H1 (cell line): ENCODE data around the gene ERAS. TPM values are rescaled to one million over a fixed set of nuclear protein-coding genes. Genes with fewer than 3 reads are reported as not detected.

Source experiments
- ASH2L ChIP-seq: fragments of 200-600, 300-600 bp; sonication (generic); IDR thresholded peaks from one replicate; pipeline ENCODE4 v1.7.1; 2017; ENCODE audit warnings: low read length
- BCL11A ChIP-seq, 2 experiments: IDR thresholded peaks; one replicate each; pipeline ENCODE4 v1.6.1; 2011; ENCODE audit warnings: low read depth in 2 of 2, low read length in 2 of 2, mild to moderate bottlenecking in 2 of 2
- BRCA1 ChIP-seq: IDR thresholded peaks from 2 replicates; pipeline ENCODE4 v1.6.1; 2012; ENCODE audit warnings: low read depth, low read length, improper control_type of control experiment
- CBX5 ChIP-seq: fragments of 300-800, 300-1000 bp; sonication (generic); IDR thresholded peaks from 2 replicates; pipeline ENCODE4 v1.7.1; 2016; ENCODE audit warnings: antibody characterized with exemption, low read length, low read depth
- CHD1 ChIP-seq: IDR thresholded peaks from 2 replicates; pipeline ENCODE4 v1.6.1; 2012; ENCODE audit warnings: low read depth, low read length, improper control_type of control experiment
- CTBP2 ChIP-seq: IDR thresholded peaks from 2 replicates; pipeline ENCODE4 v1.7.0; 2011; ENCODE audit warnings: borderline replicate concordance, mild to moderate bottlenecking, moderate library complexity, mixed read lengths, low read length; ENCODE audit not compliant: insufficient read depth, insufficient read length
- EP300 ChIP-seq, 2 experiments: IDR thresholded peaks; 1 replicate in 1 of 2; 2 replicates in 1 of 2; pipeline ENCODE4 v1.6.1; 2011 to 2012; ENCODE audit warnings: low read depth in 2 of 2, low read length in 2 of 2, mild to moderate bottlenecking in 2 of 2, borderline replicate concordance in 1 of 2, inconsistent platforms in 1 of 2, moderate library complexity in 1 of 2
- EZH2 ChIP-seq: fragments of 200-600 bp; sonication (generic); IDR thresholded peaks from 2 replicates; pipeline ENCODE4 v1.7.1; 2012; ENCODE audit warnings: low read depth, mild to moderate bottlenecking, moderate library complexity, low read length, inconsistent platforms; ENCODE audit not compliant: severe bottlenecking
- FOSL1 ChIP-seq: IDR thresholded peaks from 2 replicates; pipeline ENCODE4 v1.6.1; 2011; ENCODE audit warnings: mild to moderate bottlenecking, low read depth, low read length, moderate library complexity; ENCODE audit not compliant: insufficient read depth
- MAFK ChIP-seq: IDR thresholded peaks from 2 replicates; pipeline ENCODE4 v1.6.1; 2012; ENCODE audit warnings: low read depth, mild to moderate bottlenecking, improper control_type of control experiment, low read length
- NRF1 ChIP-seq: IDR thresholded peaks from 2 replicates; pipeline ENCODE4 v1.6.1; 2011; ENCODE audit warnings: mild to moderate bottlenecking, low read depth, low read length, improper control_type of control experiment
- POLR2A ChIP-seq, 2 experiments: IDR thresholded peaks; 1 replicate in 1 of 2; 2 replicates in 1 of 2; pipeline ENCODE4 v1.6.1; 2011; ENCODE audit warnings: low read depth in 2 of 2, low read length in 2 of 2, mild to moderate bottlenecking in 2 of 2; ENCODE audit errors: control extremely low read depth in 1 of 2
- POU5F1 ChIP-seq: IDR thresholded peaks from 2 replicates; pipeline ENCODE4 v1.6.1; 2011; ENCODE audit warnings: low read depth, mild to moderate bottlenecking, low read length, moderate library complexity
- RBBP5 ChIP-seq: IDR thresholded peaks from 2 replicates; pipeline ENCODE4 v1.7.1; 2012; ENCODE audit warnings: low read depth, mild to moderate bottlenecking, inconsistent platforms, low read length, moderate library complexity, borderline replicate concordance
- SIN3A ChIP-seq, 2 experiments: IDR thresholded peaks in 1 of 2; conservative IDR thresholded peaks in 1 of 2; 2 replicates each; pipeline ENCODE4 v1.6.1; 2011 to 2012; ENCODE audit warnings: low read length in 2 of 2, improper control_type of control experiment in 1 of 2, low read depth in 1 of 2, mild to moderate bottlenecking in 1 of 2
- SIRT6 ChIP-seq: IDR thresholded peaks from one replicate; pipeline ENCODE4 v1.7.1; 2012; ENCODE audit warnings: low read length, inconsistent platforms
- SP1 ChIP-seq: IDR thresholded peaks from 2 replicates; pipeline ENCODE4 v1.6.1; 2011; ENCODE audit warnings: low read depth, low read length
- SP4 ChIP-seq: IDR thresholded peaks from 2 replicates; pipeline ENCODE4 v1.6.1; 2012; ENCODE audit warnings: low read length, inconsistent platforms
- SRF ChIP-seq: IDR thresholded peaks from 2 replicates; pipeline ENCODE4 v1.6.1; 2011; ENCODE audit warnings: mild to moderate bottlenecking, low read depth, low read length, moderate library complexity
- SUZ12 ChIP-seq: fragments of 200-600 bp; sonication (generic); IDR thresholded peaks from 2 replicates; pipeline ENCODE4 v1.6.1; 2012; ENCODE audit warnings: mild to moderate bottlenecking, inconsistent platforms, low read length, moderate library complexity, mixed read lengths
- TEAD4 ChIP-seq: IDR thresholded peaks from 2 replicates; pipeline ENCODE4 v1.6.1; 2012; ENCODE audit warnings: low read depth, low read length, inconsistent platforms, mixed read lengths
- ZNF274 ChIP-seq: IDR thresholded peaks from 2 replicates; pipeline ENCODE4 v1.7.0; 2012; ENCODE audit warnings: low read length, borderline replicate concordance; ENCODE audit errors: extremely low read depth
- polyA plus RNA-seq, 7 experiments: library from polyadenylated mRNA; depleted of rRNA in 3 of 7; stranded (reverse) in 5 of 7; unstranded in 2 of 7; fragments of >200 nt in 5 of 7; fragments of 200-250 nt in 2 of 7; gene quantifications; 1 replicate in 5 of 7; 2 replicates in 1 of 7; 4 replicates in 1 of 7; pipeline versions ENCODE4 v1.2.1 to v1.2.3, GENCODE V29; 2011 to 2013; ENCODE audit warnings: missing spikeins in 2 of 7, mixed read lengths in 2 of 7
- total RNA-seq: library from RNA; stranded (reverse); fragmentation: NEBNext Ultra II Directional; extraction: Animal tissue kit (Norgen Biotek cat#: 25700); gene quantifications from 2 replicates; pipeline ENCODE4 v1.2.1, GENCODE V29; 2021
- TF ChIP-seq, protein P1 (sequence below): IDR thresholded peaks from 2 replicates; pipeline ENCODE4 v1.6.1; 2012; ENCODE audit warnings: inconsistent platforms

ERAS gene
- total and polyA plus RNA-seq, 2 of the 8 experiments (the other 6 are each of a cell fraction or from before 2014, with no cell fraction given): 0.70 TPM; not detected in 1

DNA sequence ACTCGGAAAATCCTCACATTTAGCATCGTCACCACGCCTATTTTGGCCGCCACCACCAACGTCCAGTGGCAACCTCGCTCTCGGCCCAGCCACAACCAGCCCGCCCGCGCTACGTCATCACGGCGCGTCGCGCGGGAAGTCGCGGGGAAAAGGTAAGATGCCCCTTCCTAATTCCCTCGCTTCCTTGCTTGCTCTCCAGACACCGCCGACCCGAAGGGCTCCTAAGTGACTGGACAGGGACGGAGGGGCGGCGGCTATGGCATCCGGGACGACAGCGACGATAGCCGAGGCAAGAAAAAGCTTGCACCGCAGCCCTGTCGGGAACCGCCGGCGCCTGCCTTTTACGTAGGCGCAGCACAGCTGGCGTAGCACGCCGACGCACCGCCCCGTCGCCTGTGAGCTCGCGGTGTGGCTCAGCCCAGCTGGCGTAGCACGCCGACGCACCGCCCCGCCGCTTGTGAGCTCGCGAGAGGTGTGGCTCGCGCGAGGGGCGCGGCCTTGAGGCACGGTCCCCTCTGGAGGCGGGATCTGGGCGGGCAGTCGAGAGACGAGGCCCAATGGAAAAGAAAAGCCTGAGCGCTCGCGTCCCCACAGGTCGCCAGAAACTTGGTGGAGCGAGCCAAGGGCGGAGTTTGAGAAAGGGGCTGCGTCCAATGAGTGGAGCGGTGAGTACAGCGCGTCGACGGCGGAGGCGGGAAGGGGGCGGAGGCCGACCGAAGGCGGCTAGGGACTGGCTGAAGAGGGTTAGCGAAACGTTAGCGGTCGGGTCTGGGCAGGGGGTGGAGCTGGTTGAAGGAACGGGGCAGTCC, 24.8 kb upstream of the ERAS start, which contains the start of gene HDAC6 (continued):
- TF ChIP-seq CBX5 (no peak), EZH2 (no peak), NRF1 (no peak), CTBP2 (no peak), MAFK (no peak), EP300 (IDR thresholded peaks at IDR 0.05; ENCODE audit: borderline replicate concordance in 1 of 2, low read depth in 2 of 2, low read length in 2 of 2) (no peak), POU5F1 (no peak), ASH2L (peak; percentile 90), POLR2A (IDR thresholded peaks at IDR 0.05; ENCODE audit: control extremely low read depth in 1 of 2, low read depth in 2 of 2, low read length in 2 of 2) (peak in 1 of 2 experiments; percentile 25; a peak in 1 of 3 replicates), FOSL1 (no peak), CHD1 (no peak), RBBP5 (no peak), SRF (0 out of 2 replicates have a peak, but pooled peaks have one; percentile 16), BCL11A (IDR thresholded peaks at IDR 0.05; ENCODE audit: low read depth in 2 of 2, low read length in 2 of 2) (no peak), SIN3A (conservative IDR thresholded peaks at IDR 0.05 in 1 of 2, IDR thresholded peaks at IDR 0.05 in 1 of 2; ENCODE audit: low read depth in 1 of 2, low read length in 2 of 2) (peak in 1 of 2 experiments; percentile 53; a peak in 1 of 4 replicates), TEAD4 (no peak), BRCA1 (peak; percentile 76), SIRT6 (no peak), SP4 (0 out of 2 replicates have a peak, but pooled peaks have one; percentile 54), ZNF274 (no peak), SUZ12 (no peak), SP1 (peak; percentile 40; the same call in 1 of the 2 replicates)
- TF ChIP-seq, protein P1, sequence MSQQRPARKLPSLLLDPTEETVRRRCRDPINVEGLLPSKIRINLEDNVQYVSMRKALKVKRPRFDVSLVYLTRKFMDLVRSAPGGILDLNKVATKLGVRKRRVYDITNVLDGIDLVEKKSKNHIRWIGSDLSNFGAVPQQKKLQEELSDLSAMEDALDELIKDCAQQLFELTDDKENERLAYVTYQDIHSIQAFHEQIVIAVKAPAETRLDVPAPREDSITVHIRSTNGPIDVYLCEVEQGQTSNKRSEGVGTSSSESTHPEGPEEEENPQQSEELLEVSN: no peak
